Glutamatergic neuron (in vitro differentiated cells): ENCODE results near the gene COASY. TPM values are rescaled to one million over a fixed set of nuclear protein-coding genes. Genes with fewer than 3 reads are reported as not detected.
"Not testable (repeated sequence)": the region's sequence is repeated elsewhere in the genome, so short reads cannot be mapped to it uniquely, and the experiment has no call there.

ENCODE experiments used
- DNase-seq: peaks from one replicate; pipeline ENCODE4 v3.0.0; 2022
- H3K27ac Mint-ChIP-seq: one replicate; pipeline ENCODE4 v1.8.0; 2020; ENCODE audit warnings: mild to moderate bottlenecking, mixed read lengths, inconsistent platforms; ENCODE audit not compliant: unreplicated experiment
- H3K27me3 Mint-ChIP-seq: one replicate; pipeline ENCODE4 v1.8.0; 2020; ENCODE audit warnings: mild to moderate bottlenecking, moderate library complexity, mixed read lengths, inconsistent platforms; ENCODE audit not compliant: unreplicated experiment
- H3K36me3 Mint-ChIP-seq: one replicate; pipeline ENCODE4 v1.8.0; 2020; ENCODE audit warnings: mild to moderate bottlenecking, mixed read lengths, inconsistent platforms; ENCODE audit not compliant: unreplicated experiment
- H3K4me1 Mint-ChIP-seq: one replicate; pipeline ENCODE4 v1.8.0; 2020; ENCODE audit warnings: mild to moderate bottlenecking, low read depth, mixed read lengths, inconsistent platforms; ENCODE audit not compliant: unreplicated experiment
- H3K4me3 Mint-ChIP-seq: one replicate; pipeline ENCODE4 v1.8.0; 2020; ENCODE audit warnings: mild to moderate bottlenecking, mixed read lengths, inconsistent platforms; ENCODE audit not compliant: unreplicated experiment
- H3K9me3 Mint-ChIP-seq: one replicate; pipeline ENCODE4 v1.8.0; 2020; ENCODE audit warnings: mild to moderate bottlenecking, moderate library complexity, mixed read lengths, inconsistent platforms; ENCODE audit not compliant: unreplicated experiment
- total RNA-seq: library from RNA; stranded (reverse); fragmentation: NEBNext Ultra II Directional; extraction: Animal tissue kit (Norgen Biotek cat#: 25700); gene quantifications from one replicate; pipeline ENCODE4 v1.2.1, GENCODE V29; 2021; ENCODE audit not compliant: unreplicated experiment
- TF ChIP-seq, protein P1 (sequence below): fragments of 200-600 bp; sonication (generic); IDR thresholded peaks from one replicate; pipeline ENCODE4 v1.5.0; 2021; ENCODE audit not compliant: partially characterized antibody, unreplicated experiment

The COASY gene
- total RNA-seq, 1 donor from 2014 or later, result 57.4 TPM

DNA sequence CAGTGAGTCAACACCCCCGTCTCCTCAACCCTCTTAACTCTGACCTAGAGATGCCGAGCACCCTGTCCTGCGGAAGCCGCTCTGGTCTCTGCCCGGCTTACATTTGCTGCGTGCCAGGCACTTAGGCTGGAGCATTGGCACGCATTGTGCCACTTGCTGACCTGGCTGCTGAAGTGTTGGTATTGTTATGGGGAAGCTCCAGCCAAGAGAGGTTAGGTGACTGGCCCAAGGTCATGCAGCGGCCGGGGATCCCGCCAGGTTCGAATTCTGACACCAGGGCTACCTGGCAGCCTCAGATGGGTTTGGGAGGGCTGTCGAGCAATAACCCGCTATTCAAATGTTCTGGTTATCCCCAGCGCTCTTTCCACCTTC, 14.3 kb upstream of the COASY start:
- peaks cover 8% of the 10 kb centered on the region for H3K9me3 Mint-ChIP-seq
- peak overlapping the region; percentile 42 for H3K4me3 Mint-ChIP-seq
- peaks cover 8% of the 10 kb centered on the region for H3K4me1 Mint-ChIP-seq
- H3K36me3 Mint-ChIP-seq, result no peaks in the 10 kb centered on the region
- peak overlapping the region; percentile 15 for H3K27ac Mint-ChIP-seq
- peaks cover 12% of the 10 kb centered on the region for H3K27me3 Mint-ChIP-seq
- no peak for DNase-seq
- TF ChIP-seq, protein P1, sequence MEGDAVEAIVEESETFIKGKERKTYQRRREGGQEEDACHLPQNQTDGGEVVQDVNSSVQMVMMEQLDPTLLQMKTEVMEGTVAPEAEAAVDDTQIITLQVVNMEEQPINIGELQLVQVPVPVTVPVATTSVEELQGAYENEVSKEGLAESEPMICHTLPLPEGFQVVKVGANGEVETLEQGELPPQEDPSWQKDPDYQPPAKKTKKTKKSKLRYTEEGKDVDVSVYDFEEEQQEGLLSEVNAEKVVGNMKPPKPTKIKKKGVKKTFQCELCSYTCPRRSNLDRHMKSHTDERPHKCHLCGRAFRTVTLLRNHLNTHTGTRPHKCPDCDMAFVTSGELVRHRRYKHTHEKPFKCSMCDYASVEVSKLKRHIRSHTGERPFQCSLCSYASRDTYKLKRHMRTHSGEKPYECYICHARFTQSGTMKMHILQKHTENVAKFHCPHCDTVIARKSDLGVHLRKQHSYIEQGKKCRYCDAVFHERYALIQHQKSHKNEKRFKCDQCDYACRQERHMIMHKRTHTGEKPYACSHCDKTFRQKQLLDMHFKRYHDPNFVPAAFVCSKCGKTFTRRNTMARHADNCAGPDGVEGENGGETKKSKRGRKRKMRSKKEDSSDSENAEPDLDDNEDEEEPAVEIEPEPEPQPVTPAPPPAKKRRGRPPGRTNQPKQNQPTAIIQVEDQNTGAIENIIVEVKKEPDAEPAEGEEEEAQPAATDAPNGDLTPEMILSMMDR, result no peak

DNA sequence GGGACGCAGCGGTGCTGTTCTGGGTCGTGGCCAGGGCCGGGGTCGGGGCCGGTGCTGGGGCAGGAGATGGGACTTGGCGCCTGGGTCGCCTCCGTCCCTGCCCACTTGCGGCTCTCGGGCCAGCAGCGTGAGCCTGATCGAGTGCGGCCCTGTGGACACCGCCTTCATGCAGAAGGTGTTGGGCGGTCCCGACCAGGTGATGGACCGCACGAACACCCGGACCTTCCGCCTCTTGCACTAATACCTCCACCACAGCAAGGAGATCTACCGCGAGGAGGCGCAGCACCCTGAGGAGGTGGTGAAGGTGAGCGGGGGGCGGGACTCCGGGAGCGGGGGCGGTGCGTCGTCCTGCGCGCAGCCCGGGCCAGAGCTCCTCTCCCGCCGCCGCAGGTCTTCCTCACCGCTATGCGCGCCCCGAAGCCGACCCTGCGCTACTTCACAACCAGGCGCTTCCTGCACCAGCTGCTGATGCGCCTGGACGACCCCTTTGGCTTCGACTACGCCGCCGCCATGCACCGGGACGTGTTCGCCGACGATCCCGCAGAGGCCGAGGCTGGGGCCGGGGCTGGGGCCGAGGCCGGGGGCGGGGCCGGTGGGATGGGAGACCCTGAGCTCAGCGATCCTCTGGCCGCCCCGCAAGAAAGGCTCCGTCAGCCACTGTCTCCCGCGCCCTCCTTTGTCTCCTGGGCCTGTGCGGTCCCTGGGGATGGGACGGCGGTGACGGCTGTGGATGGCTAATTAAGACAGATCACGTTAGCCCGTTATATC, 13.7 kb upstream of the COASY start:
- Mint-ChIP-seq H3K4me3 (peak overlapping the region; percentile 80), H3K27me3 (peaks cover 12% of the 10 kb centered on the region), H3K27ac (peak overlapping the region; percentile 76), H3K9me3 (peaks cover 8% of the 10 kb centered on the region), H3K36me3 (no peaks in the 10 kb centered on the region), H3K4me1 (peaks cover 8% of the 10 kb centered on the region)
- DNase-seq, result peak; percentile 83
- TF ChIP-seq, protein P1, result peak; percentile 35

DNA sequence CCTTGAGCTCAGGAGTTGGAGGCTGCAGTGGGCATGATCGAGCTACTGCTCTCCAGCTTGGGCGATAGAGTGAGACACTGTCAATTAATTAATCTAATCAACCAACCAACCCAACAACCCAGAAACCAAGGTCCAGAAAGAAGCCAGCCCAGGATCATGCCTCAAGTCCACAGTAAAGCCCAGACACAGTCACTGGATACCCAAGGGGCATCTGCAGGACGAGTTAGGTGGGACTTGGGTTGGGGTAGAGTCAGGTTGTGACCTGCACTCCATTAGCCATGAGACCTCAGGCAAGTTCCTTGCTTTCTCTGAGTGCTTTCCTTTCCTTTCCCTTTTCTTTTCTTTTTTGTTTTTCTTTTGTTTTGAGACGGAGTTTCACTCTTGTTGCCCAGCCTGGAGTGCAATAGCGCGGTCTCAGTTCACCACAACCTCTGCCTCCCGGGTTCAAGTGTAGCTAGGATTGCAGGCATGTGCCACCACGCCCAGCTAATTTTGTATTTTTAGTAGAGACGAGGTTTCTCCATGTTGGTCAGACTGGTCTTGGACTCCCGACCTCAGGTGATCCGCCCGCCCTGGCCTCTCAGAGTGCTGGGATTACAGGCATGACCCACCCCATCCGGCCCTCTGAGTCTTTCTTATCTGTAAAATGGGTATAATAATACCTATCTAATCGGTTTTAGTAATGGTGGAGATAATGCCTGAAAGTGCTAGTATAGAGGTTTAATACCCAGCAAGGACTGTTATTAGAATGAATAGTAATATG, 12.8 kb upstream of the COASY start:
- Mint-ChIP-seq H3K4me1 (peaks cover 9% of the 10 kb centered on the region), H3K27me3 (peaks cover 9% of the 10 kb centered on the region), H3K9me3 (peaks cover 7% of the 10 kb centered on the region), H3K36me3 (no peaks in the 10 kb centered on the region), H3K4me3 (peak overlapping the region; percentile 80), H3K27ac (peak overlapping the region; percentile 76)
- DNase-seq, result no peak
- TF ChIP-seq, protein P1, result no peak

DNA sequence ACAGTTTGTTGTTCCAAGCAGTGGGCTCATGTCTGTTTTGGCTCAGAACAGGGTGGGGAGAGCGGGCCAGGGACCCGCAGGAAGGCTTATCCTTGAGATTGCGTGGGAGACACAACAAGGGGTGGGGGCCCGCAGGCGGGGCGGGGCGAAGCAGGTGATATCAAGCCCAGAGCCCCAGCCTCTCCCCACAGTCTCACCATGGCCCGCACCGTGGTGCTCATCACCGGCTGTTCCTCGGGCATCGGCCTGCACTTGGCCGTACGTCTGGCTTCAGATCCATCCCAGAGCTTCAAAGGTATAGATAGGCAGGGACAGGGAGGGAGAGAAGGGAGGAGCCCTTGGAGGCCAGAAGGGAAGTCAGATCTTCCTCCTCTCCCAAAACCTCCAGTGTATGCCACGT, 9.2 kb upstream of the COASY start, which contains the start of gene HSD17B1:
Gene HSD17B1, plus strand, starts transcription at position 188 of the 400 bp plus-strand sequence. Its CDS starts 11 bp downstream, at position 199.
- DNase-seq, H3K27me3 Mint-ChIP-seq, H3K36me3 Mint-ChIP-seq, H3K9me3 Mint-ChIP-seq: not testable (repeated sequence)
- H3K4me3 Mint-ChIP-seq, result peak within 1 kb of the TSS; percentile 90
- peak within 1 kb of the TSS; percentile 83 for H3K27ac Mint-ChIP-seq
- H3K4me1 Mint-ChIP-seq, result peaks cover 18% of the 10 kb centered on the region

DNA sequence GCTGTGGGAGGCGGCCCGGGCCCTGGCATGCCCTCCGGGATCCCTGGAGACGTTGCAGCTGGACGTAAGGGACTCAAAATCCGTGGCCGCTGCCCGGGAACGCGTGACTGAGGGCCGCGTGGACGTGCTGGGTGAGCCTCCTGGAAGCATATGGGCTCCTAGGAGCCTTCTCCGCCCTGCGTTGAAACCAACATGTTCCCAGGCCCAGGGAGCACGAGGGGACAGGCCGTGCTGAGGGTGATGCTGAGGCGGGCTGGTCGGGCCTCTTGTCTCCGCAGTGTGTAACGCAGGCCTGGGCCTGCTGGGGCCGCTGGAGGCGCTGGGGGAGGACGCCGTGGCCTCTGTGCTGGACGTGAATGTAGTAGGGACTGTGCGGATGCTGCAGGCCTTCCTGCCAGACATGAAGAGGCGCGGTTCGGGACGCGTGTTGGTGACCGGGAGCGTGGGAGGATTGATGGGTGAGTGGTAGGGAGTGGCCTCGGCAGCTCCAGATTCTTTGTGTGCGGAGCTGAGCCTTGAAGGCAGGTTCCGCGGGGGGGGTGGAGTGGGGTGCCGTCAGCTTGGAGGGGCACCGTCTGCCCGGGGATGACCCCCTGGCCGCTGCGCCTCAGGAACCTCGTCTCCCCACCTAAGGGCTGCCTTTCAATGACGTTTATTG, 8.7 kb upstream of the COASY start:
- peak; percentile 40 for DNase-seq
- TF ChIP-seq, protein P1, result no peak
- Mint-ChIP-seq H3K9me3 (peaks cover 6% of the 10 kb centered on the region), H3K27ac (peak overlapping the region; percentile 83), H3K27me3 (peaks cover 6% of the 10 kb centered on the region), H3K4me3 (peak overlapping the region; percentile 90), H3K4me1 (peaks cover 18% of the 10 kb centered on the region), H3K36me3 (no peaks in the 10 kb centered on the region)
